ENCODE results near the gene TLR6. TPM values are rescaled to one million over a fixed set of nuclear protein-coding genes. Genes with fewer than 3 reads are reported as not detected.
A peak's percentile ranks its signal among the peaks of the same experiment; 100 is the strongest.
"Not testable (repeated sequence)": the region's sequence is repeated elsewhere in the genome, so short reads cannot be mapped to it uniquely, and the experiment has no call there.

TLR6 gene
- total RNA-seq, 4 donors from 2014 or later = 4.6 to 9.6 (median 7.1) TPM

- peak in 2 of 3 donors; percentile 9 to 43 for TF ChIP-seq CTCF (IDR thresholded peaks at IDR 0.05)
- no peak for DNase-seq (ENCODE audit: low spot score)
- ATAC-seq (ENCODE audit: low FRiP score) = no peak
These were observed 74.0 kb downstream of the TLR6 start, which contains the start of gene TLR10 for GRCh38 chr4:38782452-38783108. Gene TLR10, minus strand, starts transcription at chr4:38782990. Its CDS starts 7,400 bp downstream, at chr4:38775590.

- ATAC-seq (ENCODE audit: low FRiP score) (no peak), DNase-seq (ENCODE audit: low spot score) (no peak)
- TF ChIP-seq CTCF (IDR thresholded peaks at IDR 0.05) = no peak
These were observed 74.8 kb downstream of the TLR6 start for GRCh38 chr4:38781854-38782261.

GRCh38 chr4:38780833-38781484 is 75.7 kb downstream of the TLR6 start:
- TF ChIP-seq CTCF (IDR thresholded peaks at IDR 0.05) = no peak
- ATAC-seq (ENCODE audit: low FRiP score) (no peak), DNase-seq (ENCODE audit: low spot score) (no peak)

GRCh38 chr4:38779790-38780189 is 76.8 kb downstream of the TLR6 start:
- TF ChIP-seq CTCF (IDR thresholded peaks at IDR 0.05) = no peak
- DNase-seq (ENCODE audit: low spot score) = no peak
- no peak for ATAC-seq (ENCODE audit: low FRiP score)

- ATAC-seq (ENCODE audit: low FRiP score); DNase-seq (ENCODE audit: low spot score): not testable (repeated sequence)
These were observed 78.7 kb downstream of the TLR6 start for GRCh38 chr4:38777925-38778324.

GRCh38 chr4:38775326-38775725 is 81.3 kb downstream of the TLR6 start:
- TF ChIP-seq CTCF (IDR thresholded peaks at IDR 0.05) = no peak
- ATAC-seq (ENCODE audit: low FRiP score) (no peak), DNase-seq (ENCODE audit: low spot score) (no peak)

GRCh38 chr4:38774181-38774955 is 82.2 kb downstream of the TLR6 start:
- ATAC-seq (ENCODE audit: low FRiP score) (no peak), DNase-seq (ENCODE audit: low spot score) (no peak)
- no peak for TF ChIP-seq CTCF (IDR thresholded peaks at IDR 0.05)
